Common myeloid progenitor, CD34-positive (primary cell): Measurements from ENCODE around the gene PEMT.

Experiments used
- CTCF ChIA-PET: fragments of 350-600 bp; sonication (Branson Sonifier 250); formaldehyde crosslinking; loops from one replicate; lab custom pipeline; 2021; ENCODE audit warnings: antibody characterized with exemption; lab: Charles Lee
- POLR2A ChIA-PET: fragments of 350-600 bp; sonication (Branson Sonifier 250); formaldehyde crosslinking; loops from one replicate; lab custom pipeline; 2021; ENCODE audit warnings: antibody characterized with exemption; lab: Charles Lee
- DNase-seq, 3 donors: peaks; one replicate each; pipeline versions ENCODE4 v3.0.0 to v3.0.0-alpha.2; 2013
- H3K27ac ChIP-seq, 2 experiments: 1 replicate in 1 of 2; 2 replicates in 1 of 2; pipeline ENCODE4 v1.7.0; 2013; ENCODE audit warnings: inconsistent platforms in 2 of 2, low read length in 2 of 2, mild to moderate bottlenecking in 2 of 2, low read depth in 1 of 2, moderate library complexity in 1 of 2; ENCODE audit not compliant: severe bottlenecking in 2 of 2, insufficient read depth in 1 of 2, poor library complexity in 1 of 2
- H3K27me3 ChIP-seq, 5 experiments: replicated peaks in 2 of 5; 1 replicate in 3 of 5; 2 replicates in 2 of 5; pipeline versions ENCODE4 v1.6.1 to v1.7.0; 2013; ENCODE audit warnings: low read length in 4 of 5, mild to moderate bottlenecking in 2 of 5, moderate library complexity in 2 of 5, inconsistent platforms in 1 of 5; ENCODE audit not compliant: insufficient read depth in 5 of 5, control insufficient read depth in 4 of 5
- H3K36me3 ChIP-seq, 4 experiments: 1 replicate in 2 of 4; 2 replicates in 2 of 4; pipeline versions ENCODE4 v1.6.1 to v1.7.0; 2013; ENCODE audit warnings: low read length in 3 of 4, control low read depth in 1 of 4, mild to moderate bottlenecking in 1 of 4; ENCODE audit not compliant: control insufficient read depth in 4 of 4, insufficient read depth in 4 of 4
- H3K4me1 ChIP-seq, 4 experiments: 1 replicate in 3 of 4; 2 replicates in 1 of 4; pipeline versions ENCODE4 v1.6.1 to v1.7.1; 2013; ENCODE audit warnings: low read length in 3 of 4, mild to moderate bottlenecking in 3 of 4, control low read depth in 1 of 4, inconsistent platforms in 1 of 4, moderate library complexity in 1 of 4; ENCODE audit not compliant: control insufficient read depth in 4 of 4, insufficient read depth in 4 of 4; ENCODE audit errors: control extremely low read depth in 1 of 4
- H3K4me3 ChIP-seq, 7 experiments: 1 replicate in 4 of 7; 2 replicates in 3 of 7; pipeline versions ENCODE4 v1.5.1 to v1.7.0; 2013; ENCODE audit warnings: mild to moderate bottlenecking in 7 of 7, low read length in 6 of 7, moderate library complexity in 6 of 7, inconsistent platforms in 2 of 7, low read depth in 2 of 7, control low read depth in 1 of 7; ENCODE audit not compliant: insufficient read depth in 4 of 7, control insufficient read depth in 1 of 7; ENCODE audit errors: extremely low read depth in 1 of 7
- H3K9me3 ChIP-seq, 5 experiments: 1 replicate in 4 of 5; 2 replicates in 1 of 5; pipeline versions ENCODE4 v1.6.1 to v1.7.1; 2013; ENCODE audit warnings: low read length in 4 of 5, mild to moderate bottlenecking in 2 of 5, inconsistent platforms in 1 of 5, low read depth in 1 of 5, moderate library complexity in 1 of 5; ENCODE audit not compliant: control insufficient read depth in 4 of 5, insufficient read depth in 2 of 5; ENCODE audit errors: control extremely low read depth in 1 of 5
- WGBS: methylation state at CpG from one replicate; pipeline ENCODE4 v1.1.5; 2013; ENCODE audit not compliant: insufficient coverage; 5-methylcytosine and 5-hydroxymethylcytosine counted together

PEMT gene

DNA sequence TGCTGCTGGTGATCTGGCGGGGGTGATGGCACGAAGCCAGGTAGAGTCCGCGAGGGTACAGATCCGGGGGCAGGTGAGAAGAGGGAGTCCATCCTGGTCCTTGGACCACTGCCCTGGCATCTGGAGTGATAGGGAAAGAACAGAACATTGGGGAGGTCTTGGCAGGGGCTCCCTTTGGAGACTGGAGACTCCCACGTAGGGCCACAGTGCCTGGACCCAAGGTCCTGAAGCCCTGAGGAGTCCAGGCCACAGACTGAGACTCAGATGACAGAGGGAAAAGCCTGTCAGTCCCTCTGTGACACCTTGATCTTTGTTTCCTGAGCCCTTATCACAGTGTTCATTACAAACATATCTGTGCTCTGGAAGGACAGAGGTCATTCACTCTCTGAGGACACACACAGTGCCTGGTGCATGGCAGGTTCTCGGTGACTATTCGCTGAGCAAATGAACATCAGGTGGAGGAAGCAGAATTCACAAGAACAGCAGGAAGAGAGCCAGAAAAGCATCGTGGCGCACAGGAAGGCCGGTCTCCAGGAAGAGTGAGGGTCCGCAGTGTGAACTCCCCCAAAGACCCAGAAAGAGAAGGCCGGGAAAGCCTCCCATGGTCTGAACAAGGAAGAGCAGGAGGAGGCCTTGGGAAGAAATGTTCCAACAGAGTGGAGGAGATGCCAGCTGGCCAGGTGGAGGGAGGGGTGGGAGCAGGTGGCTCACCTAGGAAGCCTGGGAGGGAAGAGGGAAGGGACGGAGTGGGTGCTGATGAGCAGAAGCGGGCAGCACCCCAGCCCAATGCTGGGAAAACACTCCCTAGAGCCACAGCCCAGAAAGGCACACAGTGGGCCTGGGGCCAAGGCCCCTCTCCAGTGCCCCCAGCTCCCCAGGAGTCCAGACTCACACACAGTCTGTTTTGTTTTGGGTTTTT, 20.5 kb downstream of the PEMT start:
- POLR2A ChIA-PET, result no interaction called here
- CTCF ChIA-PET, result interaction anchor here (0.5 to 7.1 kb wide), 4 partner anchors 64 to 239 kb away, joined by 3 to 39 read pairs (median 4); no protein-coding TSS in a partner anchor
- DNase-seq, result no peak
- H3K36me3 ChIP-seq, result peaks cover 0 to 14% (median 2%) of the 10 kb centered on the region in 4 experiments
- no peak overlapping the region for H3K27ac ChIP-seq
- H3K9me3 ChIP-seq, result no peaks in the 10 kb centered on the region
- H3K27me3 ChIP-seq, result no peaks in the 10 kb centered on the region
- 94% methylated on average over 15 of the region's 15 CpGs for WGBS
- H3K4me3 ChIP-seq, result no peak overlapping the region
- no peaks in the 10 kb centered on the region for H3K4me1 ChIP-seq

DNA sequence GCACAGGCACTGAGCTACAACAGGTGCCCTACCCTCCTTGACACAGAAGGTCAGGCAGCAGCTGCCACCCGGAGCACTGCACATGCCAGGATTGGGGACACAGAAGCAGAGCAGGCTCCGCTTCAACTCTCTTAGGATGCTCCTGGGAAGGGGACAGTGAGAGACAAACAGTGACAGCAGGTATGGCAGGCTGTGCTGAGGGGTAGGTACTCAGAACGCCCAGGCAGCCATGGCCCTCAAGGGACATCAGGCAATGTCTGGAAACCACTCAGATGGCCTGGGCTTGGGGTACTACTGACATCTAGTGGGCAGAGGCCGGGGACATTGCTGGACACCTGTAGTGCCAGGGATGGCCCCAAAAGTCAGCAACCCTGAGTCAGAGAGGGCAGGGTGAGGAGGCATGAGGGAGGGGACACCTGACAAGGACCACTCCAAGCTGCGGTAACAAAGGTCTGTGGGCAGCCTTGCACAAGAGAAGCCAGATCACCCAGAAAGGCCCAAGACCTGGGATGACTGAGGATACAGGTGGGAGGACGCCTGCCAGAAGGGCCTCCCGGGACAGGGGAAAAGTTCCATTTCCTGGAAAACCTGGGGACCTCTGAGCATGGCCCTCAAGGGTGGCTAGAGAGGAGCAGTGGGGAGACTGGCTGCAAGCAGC, 21.2 kb downstream of the PEMT start:
- H3K36me3 ChIP-seq, result peaks cover 0 to 8% (median 2%) of the 10 kb centered on the region in 4 experiments
- no peak overlapping the region for H3K27ac ChIP-seq
- no peaks in the 10 kb centered on the region for H3K9me3 ChIP-seq
- CTCF ChIA-PET, result interaction anchor here (0.5 to 7.1 kb wide), 9 partner anchors 16 to 239 kb away, joined by 3 to 39 read pairs (median 8); partner anchors contain the start of gene RASD1
- DNase-seq, result peak in 2 of 3 donors; percentile 50 to 51
- WGBS, result 86% methylated on average over 6 of the region's 7 CpGs
- no peaks in the 10 kb centered on the region for H3K4me1 ChIP-seq
- no peaks in the 10 kb centered on the region for H3K27me3 ChIP-seq
- H3K4me3 ChIP-seq, result no peak overlapping the region
- POLR2A ChIA-PET, result interaction anchor here (0.6 kb wide), 1 partner anchor 71 kb away, joined by 4 read pairs; no protein-coding TSS in a partner anchor

DNA sequence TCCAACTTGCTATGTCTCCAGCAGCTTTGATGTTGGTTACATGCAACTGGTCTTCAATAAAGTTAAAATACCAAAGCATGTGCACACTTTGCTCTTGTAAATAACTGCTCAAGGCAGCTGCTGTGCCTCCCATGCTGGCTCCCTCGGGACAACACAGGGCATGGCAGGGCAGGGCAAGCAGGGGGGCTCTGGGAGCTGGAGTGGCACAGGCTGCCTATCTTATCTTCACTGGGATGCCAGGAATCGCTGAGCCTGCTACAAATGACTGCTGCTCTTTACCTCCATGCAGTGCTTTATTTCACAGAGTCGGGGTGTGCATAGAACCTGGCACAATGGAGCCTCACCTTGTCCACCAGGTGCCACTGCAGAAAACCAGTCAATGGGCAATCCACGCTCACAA, 21.8 kb downstream of the PEMT start:
- ChIA-PET POLR2A (interaction anchor here (0.6 kb wide), 1 partner anchor 70 kb away, joined by 4 read pairs; no protein-coding TSS in a partner anchor), CTCF (interaction anchor here (0.7 to 7.1 kb wide), 12 partner anchors 11 to 215 kb away, joined by 3 to 39 read pairs (median 6); partner anchors contain the start of gene RASD1)
- WGBS, result 100% methylated on average over 4 of the region's 4 CpGs
- Histone ChIP-seq H3K36me3 (peaks cover 0 to 3% (median 2%) of the 10 kb centered on the region in 4 experiments), H3K4me1 (no peaks in the 10 kb centered on the region), H3K4me3 (no peak overlapping the region), H3K9me3 (no peaks in the 10 kb centered on the region), H3K27me3 (no peaks in the 10 kb centered on the region), H3K27ac (no peak overlapping the region)
- DNase-seq, result no peak

DNA sequence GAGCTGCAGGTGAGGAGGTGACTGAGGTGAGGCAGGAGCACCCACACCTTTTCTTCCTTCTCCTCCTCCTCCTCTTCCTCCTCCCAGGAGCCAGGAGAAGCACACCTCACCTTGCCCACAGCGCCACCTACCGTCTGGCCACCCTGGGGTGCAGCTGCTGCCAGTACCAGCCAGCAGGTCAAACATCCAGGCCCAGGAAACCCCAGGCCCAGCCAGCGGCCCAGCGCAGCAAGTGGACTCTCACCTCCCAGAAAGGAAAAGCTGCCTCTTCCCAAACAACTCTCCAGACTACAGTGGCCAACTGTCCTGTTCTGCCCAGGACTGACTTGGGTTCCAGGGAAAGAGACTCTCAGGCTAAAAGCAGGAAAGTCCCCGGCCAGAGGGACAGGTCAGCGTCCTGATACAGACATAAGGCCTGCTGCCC, 22.7 kb downstream of the PEMT start:
- Histone ChIP-seq H3K36me3 (peaks cover 0 to 3% (median 1%) of the 10 kb centered on the region in 4 experiments), H3K4me3 (no peak overlapping the region), H3K4me1 (no peaks in the 10 kb centered on the region), H3K27me3 (no peaks in the 10 kb centered on the region), H3K27ac (no peak overlapping the region), H3K9me3 (no peaks in the 10 kb centered on the region)
- WGBS, result 61% methylated on average over 6 of the region's 6 CpGs
- peak; percentile 43 to 52 (median 46) for DNase-seq
- CTCF ChIA-PET, result interaction anchor here (0.6 to 7.1 kb wide), 25 partner anchors 8 to 214 kb away, joined by 3 to 39 read pairs (median 5); partner anchors contain the start of gene RASD1
- POLR2A ChIA-PET, result interaction anchor here (0.6 kb wide), 1 partner anchor 20 kb away, joined by 4 read pairs; no protein-coding TSS in a partner anchor

DNA sequence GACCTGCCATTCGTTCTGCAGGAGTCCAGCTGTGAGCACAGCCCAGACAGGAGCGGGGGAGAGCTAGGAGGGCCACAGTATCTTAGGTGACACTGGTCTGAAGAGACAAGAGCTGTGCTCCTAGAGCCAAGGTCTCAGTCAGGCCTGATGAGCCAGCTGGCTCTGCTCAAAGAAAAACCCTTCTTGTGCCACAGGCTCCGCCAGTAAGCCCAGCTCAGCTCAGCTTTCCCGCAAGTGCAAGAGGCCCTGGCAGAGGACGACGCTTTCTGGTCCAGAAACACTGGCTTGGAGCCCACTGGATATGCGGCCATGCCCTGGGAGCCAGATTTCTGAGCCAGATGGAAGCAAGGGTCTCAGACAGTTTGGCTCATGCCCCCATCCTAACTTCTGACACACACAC, 23.9 kb downstream of the PEMT start:
- H3K9me3 ChIP-seq, result no peaks in the 10 kb centered on the region
- H3K36me3 ChIP-seq, result peaks cover 0 to 3% (median 1%) of the 10 kb centered on the region in 4 experiments
- no peak for DNase-seq
- no peak overlapping the region for H3K4me3 ChIP-seq
- no peak overlapping the region for H3K27ac ChIP-seq
- ChIA-PET POLR2A (no interaction called here), CTCF (interaction anchor here (0.9 to 7.1 kb wide), 20 partner anchors 9 to 213 kb away, joined by 3 to 39 read pairs (median 6); partner anchors contain the start of gene RASD1)
- H3K27me3 ChIP-seq, result no peaks in the 10 kb centered on the region
- 89% methylated on average over 7 of the region's 7 CpGs for WGBS
- H3K4me1 ChIP-seq, result no peaks in the 10 kb centered on the region

DNA sequence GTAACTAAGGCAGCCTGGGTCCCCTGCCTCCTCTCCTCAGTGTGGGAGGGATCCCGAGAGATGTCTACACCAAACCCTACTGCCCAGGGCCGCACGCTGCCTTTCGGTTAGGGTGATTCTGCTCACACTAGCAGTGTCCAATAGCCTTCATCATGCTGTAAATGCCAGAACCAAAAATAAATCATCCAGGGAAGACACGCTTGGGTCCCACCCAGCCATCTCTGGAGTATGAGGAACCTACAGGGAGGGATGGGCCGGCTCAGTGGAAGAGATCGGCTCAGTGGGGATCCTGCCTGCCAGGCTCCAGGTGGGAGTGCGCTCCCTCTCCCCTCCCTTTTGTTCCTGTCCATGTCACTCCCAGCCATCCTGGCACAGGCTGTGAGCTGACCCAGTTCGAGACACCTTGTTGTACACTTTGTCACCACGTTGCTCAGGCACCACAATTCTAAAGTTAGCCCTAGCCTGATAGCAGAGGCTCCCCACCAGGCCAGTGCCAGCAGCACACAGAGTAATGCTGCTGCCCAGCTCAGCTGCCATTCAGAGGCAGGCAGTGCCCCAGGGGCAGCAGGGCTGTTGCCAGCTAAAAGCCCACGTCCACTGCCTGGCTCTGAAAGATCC, 24.5 kb downstream of the PEMT start:
- H3K36me3 ChIP-seq, result peaks cover 0 to 3% (median 1%) of the 10 kb centered on the region in 4 experiments
- H3K27ac ChIP-seq, result no peak overlapping the region
- WGBS, result 100% methylated on average over 10 of the region's 11 CpGs
- no peaks in the 10 kb centered on the region for H3K9me3 ChIP-seq
- POLR2A ChIA-PET, result no interaction called here
- no peak overlapping the region for H3K4me3 ChIP-seq
- H3K4me1 ChIP-seq, result peaks cover 0 to 4% (median 1%) of the 10 kb centered on the region in 4 experiments
- no peak for DNase-seq
- CTCF ChIA-PET, result interaction anchor here (0.9 to 7.1 kb wide), 10 partner anchors 10 to 212 kb away, joined by 3 to 39 read pairs (median 7); partner anchors contain the start of gene RASD1
- H3K27me3 ChIP-seq, result no peaks in the 10 kb centered on the region
